H1 (cell line): ENCODE data around the gene FTMT. TPM values are rescaled to one million over a fixed set of nuclear protein-coding genes. Genes with fewer than 3 reads are reported as not detected.

Source experiments
- CTCF ChIA-PET: fragments of 300-600 bp; sonication (Branson Sonifier 250); formaldehyde crosslinking; loops from one replicate; lab custom pipeline; 2021; ENCODE audit not compliant: partially characterized antibody; lab: Charles Lee
- POLR2A ChIA-PET: fragments of 300-600 bp; sonication (Branson Sonifier 250); formaldehyde crosslinking; loops from one replicate; lab custom pipeline; 2021; ENCODE audit warnings: inconsistent platforms; ENCODE audit not compliant: partially characterized antibody; lab: Charles Lee
- DNase-seq, 2 experiments: peaks; one replicate each; pipeline versions ENCODE4 v3.0.0 to v3.0.0-alpha.2; 2010 to 2022; ENCODE audit warnings: low spot score in 2 of 2, low read depth in 1 of 2, mixed read lengths in 1 of 2
- FAIRE-seq: peaks from 2 replicates; lab custom pipeline; 2011; peaks lifted over from hg19 to GRCh38; lab: Jason Lieb, UNC
- H2AFZ ChIP-seq: 2 replicates; pipeline ENCODE4 v1.8.1; 2012; ENCODE audit warnings: low read length, inconsistent platforms
- H2AK5ac ChIP-seq: 2 replicates; pipeline ENCODE4 v1.6.1; 2013; ENCODE audit warnings: low read depth, low read length
- H2BK120ac ChIP-seq: replicated peaks from 2 replicates; pipeline ENCODE3; 2013; ENCODE audit warnings: low read depth, low read length, inconsistent platforms
- H2BK12ac ChIP-seq: 2 replicates; pipeline ENCODE4 v1.6.1; 2013; ENCODE audit warnings: low read depth, low read length
- H2BK15ac ChIP-seq: 2 replicates; pipeline ENCODE4 v1.6.1; 2013; ENCODE audit warnings: low read length
- H2BK20ac ChIP-seq: 2 replicates; pipeline ENCODE4 v1.6.1; 2013; ENCODE audit warnings: low read length
- H2BK5ac ChIP-seq: 2 replicates; pipeline ENCODE4 v1.6.1; 2013; ENCODE audit warnings: low read depth, low read length
- H3K14ac ChIP-seq: 2 replicates; pipeline ENCODE4 v1.6.1; 2013; ENCODE audit warnings: inconsistent platforms; ENCODE audit not compliant: insufficient read length
- H3K18ac ChIP-seq: 2 replicates; pipeline ENCODE4 v1.6.1; 2013; ENCODE audit warnings: low read length; ENCODE audit errors: extremely low read depth
- H3K23ac ChIP-seq: 2 replicates; pipeline ENCODE4 v1.6.1; 2013; ENCODE audit warnings: inconsistent platforms; ENCODE audit not compliant: insufficient read length
- H3K23me2 ChIP-seq: 2 replicates; pipeline ENCODE4 v1.6.1; 2013; ENCODE audit warnings: low read depth, low read length
- H3K27ac ChIP-seq: 2 replicates; pipeline ENCODE4 v1.6.1; 2011; ENCODE audit warnings: low read depth, low read length, inconsistent platforms
- H3K27me3 ChIP-seq, 4 experiments: replicated peaks in 1 of 4; 1 replicate in 1 of 4; 2 replicates in 3 of 4; pipeline versions ENCODE4 v1.6.1 to v1.8.1; 2011 to 2013; ENCODE audit warnings: low read length in 3 of 4, mild to moderate bottlenecking in 3 of 4, inconsistent platforms in 2 of 4, mixed read lengths in 2 of 4, moderate library complexity in 1 of 4; ENCODE audit not compliant: control insufficient read depth in 3 of 4, insufficient read depth in 3 of 4; ENCODE audit errors: extremely low read depth in 1 of 4
- H3K36me3 ChIP-seq, 4 experiments: 2 replicates each; pipeline versions ENCODE4 v1.6.1 to v1.8.1; 2011 to 2013; ENCODE audit warnings: mild to moderate bottlenecking in 4 of 4, low read length in 3 of 4, moderate library complexity in 2 of 4, control low read depth in 1 of 4, inconsistent platforms in 1 of 4; ENCODE audit not compliant: insufficient read depth in 4 of 4, control insufficient read depth in 2 of 4
- H3K4ac ChIP-seq: replicated peaks from 2 replicates; pipeline ENCODE3; 2013; ENCODE audit warnings: low read length, low read depth, mixed read lengths, inconsistent platforms; ENCODE audit not compliant: insufficient read length
- H3K4me1 ChIP-seq, 4 experiments: replicated peaks in 1 of 4; 1 replicate in 1 of 4; 2 replicates in 3 of 4; pipeline versions ENCODE4 v1.6.1 to v1.8.1; 2011 to 2013; ENCODE audit warnings: low read length in 3 of 4, inconsistent platforms in 2 of 4, mixed read lengths in 1 of 4; ENCODE audit not compliant: insufficient read depth in 4 of 4, control insufficient read depth in 3 of 4
- H3K4me2 ChIP-seq, 2 experiments: 2 replicates each; pipeline versions ENCODE4 v1.6.1 to v1.8.1; 2011 to 2013; ENCODE audit warnings: low read depth in 2 of 2, low read length in 2 of 2, control low read depth in 1 of 2, inconsistent platforms in 1 of 2, mild to moderate bottlenecking in 1 of 2; ENCODE audit not compliant: insufficient read depth in 1 of 2
- H3K4me3 ChIP-seq, 4 experiments: fragments of 200-600, 300-600 bp in 1 of 4; sonication (generic), shearing (Covaris generic), sonication (Bioruptor Twin) in 1 of 4; 2 replicates each; pipeline versions ENCODE4 v1.5.1 to v1.8.1; 2011 to 2016; ENCODE audit warnings: low read length in 4 of 4, low read depth in 3 of 4, control low read depth in 2 of 4, inconsistent platforms in 2 of 4, mild to moderate bottlenecking in 2 of 4, mixed read lengths in 1 of 4, moderate library complexity in 1 of 4; ENCODE audit not compliant: insufficient read depth in 2 of 4; ENCODE audit errors: extremely low read depth in 1 of 4
- H3K56ac ChIP-seq: replicated peaks from 2 replicates; pipeline ENCODE3; 2013; ENCODE audit warnings: low read depth, mild to moderate bottlenecking, mixed read lengths, low read length, inconsistent platforms; ENCODE audit not compliant: insufficient read length
- H3K79me1 ChIP-seq: 2 replicates; pipeline ENCODE4 v1.6.1; 2013; ENCODE audit warnings: low read depth, low read length, control low read depth
- H3K79me2 ChIP-seq, 2 experiments: 2 replicates each; pipeline versions ENCODE4 v1.6.1 to v1.8.1; 2012 to 2013; ENCODE audit warnings: low read length in 2 of 2, mild to moderate bottlenecking in 2 of 2, inconsistent platforms in 1 of 2; ENCODE audit not compliant: insufficient read depth in 2 of 2, control insufficient read depth in 1 of 2
- H3K9ac ChIP-seq, 4 experiments: replicated peaks in 1 of 4; 1 replicate in 1 of 4; 2 replicates in 3 of 4; pipeline versions ENCODE4 v1.6.1 to v1.8.1; 2011 to 2013; ENCODE audit warnings: low read depth in 3 of 4, low read length in 3 of 4, control low read depth in 2 of 4, mild to moderate bottlenecking in 2 of 4, moderate library complexity in 2 of 4, inconsistent platforms in 1 of 4; ENCODE audit errors: extremely low read depth in 1 of 4
- H3K9me3 ChIP-seq, 2 experiments: 2 replicates each; pipeline versions ENCODE4 v1.6.1 to v1.8.1; 2012 to 2013; ENCODE audit warnings: mild to moderate bottlenecking in 2 of 2, moderate library complexity in 2 of 2, control low read depth in 1 of 2, inconsistent platforms in 1 of 2, low read depth in 1 of 2, low read length in 1 of 2, mixed read lengths in 1 of 2; ENCODE audit not compliant: insufficient read depth in 2 of 2
- H4K20me1 ChIP-seq, 2 experiments: replicated peaks in 1 of 2; 2 replicates each; pipeline versions ENCODE3 to v1.8.1; 2011 to 2013; ENCODE audit warnings: inconsistent platforms in 2 of 2, low read length in 2 of 2, mild to moderate bottlenecking in 1 of 2; ENCODE audit not compliant: insufficient read depth in 2 of 2, control insufficient read depth in 1 of 2
- H4K5ac ChIP-seq: 2 replicates; pipeline ENCODE4 v1.6.1; 2013; ENCODE audit warnings: low read length, low read depth, mixed read lengths, inconsistent platforms; ENCODE audit not compliant: insufficient read length
- H4K8ac ChIP-seq: 2 replicates; pipeline ENCODE4 v1.8.0; 2013; ENCODE audit warnings: mild to moderate bottlenecking, moderate library complexity, low read length, inconsistent platforms; ENCODE audit not compliant: insufficient read depth; ENCODE audit errors: extremely low read depth
- H4K91ac ChIP-seq: replicated peaks from 2 replicates; pipeline ENCODE3; 2013; ENCODE audit warnings: low read length, mixed read lengths, inconsistent platforms; ENCODE audit not compliant: insufficient read length
- JUND ChIP-seq: IDR thresholded peaks from 2 replicates; pipeline ENCODE4 v1.6.1; 2011; ENCODE audit warnings: mild to moderate bottlenecking, improper control_type of control experiment, low read length
- WGBS, 2 experiments: shearing (Covaris generic) in 1 of 2; methylation state at CpG; one replicate each; pipeline versions ENCODE4 v1.1.6 to v1.1.7; 2013 to 2015; ENCODE audit warnings: low lambda C conversion rate in 2 of 2, mixed read lengths in 2 of 2, inconsistent platforms in 1 of 2, low coverage in 1 of 2, missing lambda C conversion rate in 1 of 2; ENCODE audit not compliant: insufficient replicate concordance in 2 of 2, insufficient coverage in 1 of 2, insufficient read length in 1 of 2; ENCODE audit errors: extremely low coverage in 1 of 2, missing lambda C conversion rate in 1 of 2; 5-methylcytosine and 5-hydroxymethylcytosine counted together
- polyA plus RNA-seq, 7 experiments: library from polyadenylated mRNA; depleted of rRNA in 3 of 7; stranded (reverse) in 5 of 7; unstranded in 2 of 7; fragments of >200 nt in 5 of 7; fragments of 200-250 nt in 2 of 7; gene quantifications; 1 replicate in 5 of 7; 2 replicates in 1 of 7; 4 replicates in 1 of 7; pipeline versions ENCODE4 v1.2.1 to v1.2.3, GENCODE V29; 2011 to 2013; ENCODE audit warnings: missing spikeins in 2 of 7, mixed read lengths in 2 of 7
- total RNA-seq: library from RNA; stranded (reverse); fragmentation: NEBNext Ultra II Directional; extraction: Animal tissue kit (Norgen Biotek cat#: 25700); gene quantifications from 2 replicates; pipeline ENCODE4 v1.2.1, GENCODE V29; 2021

The FTMT gene
- total and polyA plus RNA-seq, 2 of the 8 experiments (the other 6 are each of a cell fraction or from before 2014, with no cell fraction given), result not detected

- Histone ChIP-seq H2BK5ac (no peak overlapping the region), H3K27me3 (no peaks in the 10 kb centered on the region), H3K9me3 (no peaks in the 10 kb centered on the region), H2AFZ (no peak overlapping the region), H3K23ac (no peak overlapping the region), H3K14ac (no peak overlapping the region), H4K20me1 (no peaks in the 10 kb centered on the region), H3K23me2 (peaks cover 2% of the 10 kb centered on the region; the same call in 1 of the 2 replicates), H3K4ac (no peak overlapping the region), H3K4me2 (no peak overlapping the region), H3K56ac (no peak overlapping the region), H3K79me2 (no peaks in the 10 kb centered on the region), H4K91ac (no peak overlapping the region), H3K4me1 (no peaks in the 10 kb centered on the region), H2BK12ac (no peak overlapping the region), H3K18ac (no peak overlapping the region), H2AK5ac (no peak overlapping the region), H3K9ac (no peak overlapping the region), H4K8ac (no peak overlapping the region), H3K27ac (no peak overlapping the region), H3K4me3 (no peak overlapping the region), H2BK120ac (no peak overlapping the region), H3K79me1 (no peaks in the 10 kb centered on the region), H2BK15ac (no peak overlapping the region), H3K36me3 (no peaks in the 10 kb centered on the region), H4K5ac (no peak overlapping the region), H2BK20ac (no peak overlapping the region)
- no peak for FAIRE-seq
- 82% methylated on average over 5 of the region's 5 CpGs; no CpG with 5 or more reads in 1 of the 2 experiments for WGBS, 2 experiments
- CTCF ChIA-PET, result no interaction called here
- TF ChIP-seq JUND, result no peak
- DNase-seq, result no peak
- POLR2A ChIA-PET, result no interaction called here
Observed at GRCh38 chr5:121819682-121820261, 31.9 kb upstream of the FTMT start.
